Measurements from ENCODE around the gene LINGO1.

The LINGO1 gene

DNA sequence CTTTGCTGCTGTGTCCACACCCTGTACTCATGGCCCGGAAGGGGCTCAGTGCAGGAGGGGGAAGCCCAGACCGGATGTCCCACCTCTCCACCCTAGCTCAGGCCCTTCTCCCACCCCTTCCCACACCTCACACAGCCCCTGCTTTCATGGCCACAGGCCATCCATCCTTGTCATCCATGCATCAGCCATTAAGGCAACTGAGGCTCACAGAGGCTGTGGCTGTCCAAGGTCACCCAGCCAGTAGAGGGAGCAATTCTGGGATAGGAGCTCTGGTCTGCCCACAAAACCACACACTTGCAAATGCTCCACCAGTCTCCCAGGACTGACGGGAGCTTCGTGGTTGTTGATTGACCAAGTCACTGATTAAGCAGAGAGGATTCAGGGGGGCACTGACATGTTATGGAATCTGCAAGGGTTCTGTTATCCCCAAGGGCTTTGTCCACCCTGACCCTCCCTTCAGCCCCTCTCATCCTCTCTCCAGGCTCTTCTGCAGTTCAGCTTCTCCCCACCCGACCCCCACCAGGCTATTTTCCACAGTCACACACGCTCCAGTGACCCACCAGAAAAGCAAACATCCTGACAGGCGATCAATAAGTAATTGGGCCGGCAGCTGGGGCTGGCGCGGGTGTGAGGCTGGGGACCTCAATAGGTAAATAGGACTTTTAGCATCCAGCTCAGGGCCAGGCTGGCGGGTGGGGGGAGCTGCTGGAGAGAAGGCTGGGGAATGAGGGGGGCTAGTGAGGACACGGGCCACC, 15.1 kb downstream of the LINGO1 start:
- no peak overlapping the region for H3K4me3 ChIP-seq (replicated peaks; ENCODE audit: low read depth, low read length)
- no peak for DNase-seq (ENCODE audit: extremely low read depth, insufficient read length)
- TF ChIP-seq, protein P1, sequence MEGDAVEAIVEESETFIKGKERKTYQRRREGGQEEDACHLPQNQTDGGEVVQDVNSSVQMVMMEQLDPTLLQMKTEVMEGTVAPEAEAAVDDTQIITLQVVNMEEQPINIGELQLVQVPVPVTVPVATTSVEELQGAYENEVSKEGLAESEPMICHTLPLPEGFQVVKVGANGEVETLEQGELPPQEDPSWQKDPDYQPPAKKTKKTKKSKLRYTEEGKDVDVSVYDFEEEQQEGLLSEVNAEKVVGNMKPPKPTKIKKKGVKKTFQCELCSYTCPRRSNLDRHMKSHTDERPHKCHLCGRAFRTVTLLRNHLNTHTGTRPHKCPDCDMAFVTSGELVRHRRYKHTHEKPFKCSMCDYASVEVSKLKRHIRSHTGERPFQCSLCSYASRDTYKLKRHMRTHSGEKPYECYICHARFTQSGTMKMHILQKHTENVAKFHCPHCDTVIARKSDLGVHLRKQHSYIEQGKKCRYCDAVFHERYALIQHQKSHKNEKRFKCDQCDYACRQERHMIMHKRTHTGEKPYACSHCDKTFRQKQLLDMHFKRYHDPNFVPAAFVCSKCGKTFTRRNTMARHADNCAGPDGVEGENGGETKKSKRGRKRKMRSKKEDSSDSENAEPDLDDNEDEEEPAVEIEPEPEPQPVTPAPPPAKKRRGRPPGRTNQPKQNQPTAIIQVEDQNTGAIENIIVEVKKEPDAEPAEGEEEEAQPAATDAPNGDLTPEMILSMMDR (IDR thresholded peaks at IDR 0.05; ENCODE audit: insufficient read depth, low read length, poor library complexity, severe bottlenecking): peak; percentile 55
- peaks cover 2% of the 10 kb centered on the region; the same call in 1 of the 2 replicates for H3K27me3 ChIP-seq (replicated peaks; ENCODE audit: control insufficient read depth, insufficient read depth, low read length)
- H3K36me3 ChIP-seq (ENCODE audit: control insufficient read depth, insufficient read depth, low read length): no peaks in the 10 kb centered on the region

DNA sequence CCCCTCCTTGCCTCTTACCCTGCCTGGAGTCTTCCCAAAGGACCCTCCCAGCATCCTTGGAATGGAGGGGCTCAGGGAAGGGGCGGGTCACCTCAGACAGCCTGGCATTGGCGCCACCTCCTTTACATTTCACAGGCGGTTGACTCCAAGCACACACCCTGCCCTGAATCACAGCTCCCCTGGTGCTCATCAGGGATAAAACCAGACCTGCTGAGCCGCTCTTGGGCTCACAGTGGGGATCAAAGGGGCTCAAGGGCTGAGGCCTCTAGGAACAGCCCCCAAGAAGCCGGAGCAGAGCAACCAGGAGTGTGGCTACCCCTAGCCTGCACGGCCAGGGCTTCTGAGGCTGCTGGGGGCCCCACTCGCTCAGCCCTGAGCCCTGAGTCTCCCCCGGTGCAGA, 16.6 kb downstream of the LINGO1 start:
- Histone ChIP-seq H3K27me3 (replicated peaks; ENCODE audit: control insufficient read depth, insufficient read depth, low read length) (peaks cover 2% of the 10 kb centered on the region; the same call in 1 of the 2 replicates), H3K4me3 (replicated peaks; ENCODE audit: low read depth, low read length) (no peak overlapping the region), H3K36me3 (ENCODE audit: control insufficient read depth, insufficient read depth, low read length) (no peaks in the 10 kb centered on the region)
- no peak for DNase-seq (ENCODE audit: extremely low read depth, insufficient read length)
- TF ChIP-seq, protein P1 (IDR thresholded peaks at IDR 0.05; ENCODE audit: insufficient read depth, low read length, poor library complexity, severe bottlenecking): no peak

DNA sequence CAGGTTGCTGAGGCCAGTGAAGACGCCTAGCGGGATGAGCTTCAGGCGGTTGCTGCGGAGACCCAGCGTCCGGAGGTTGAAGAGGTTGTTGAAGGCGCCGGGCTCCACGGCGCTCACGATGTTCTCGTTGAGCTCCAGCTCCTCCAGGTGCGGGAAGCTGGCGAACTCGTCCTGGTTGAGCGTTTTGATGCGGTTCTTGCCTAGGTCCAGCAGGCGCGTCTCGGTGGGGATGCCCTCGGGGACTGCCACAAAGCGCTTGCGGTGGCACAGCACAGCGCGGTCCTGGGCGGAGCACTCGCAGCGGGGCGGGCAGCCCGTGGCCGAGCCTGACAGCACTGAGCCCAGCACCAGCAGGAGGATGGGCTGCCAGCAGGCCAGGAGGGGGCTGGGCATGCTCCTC, 17.2 kb downstream of the LINGO1 start:
- TF ChIP-seq, protein P1 (IDR thresholded peaks at IDR 0.05; ENCODE audit: insufficient read depth, low read length, poor library complexity, severe bottlenecking): no peak
- H3K36me3 ChIP-seq (ENCODE audit: control insufficient read depth, insufficient read depth, low read length): no peaks in the 10 kb centered on the region
- no peak for DNase-seq (ENCODE audit: extremely low read depth, insufficient read length)
- H3K27me3 ChIP-seq (replicated peaks; ENCODE audit: control insufficient read depth, insufficient read depth, low read length): peaks cover 2% of the 10 kb centered on the region; the same call in 1 of the 2 replicates
- H3K4me3 ChIP-seq (replicated peaks; ENCODE audit: low read depth, low read length): no peak overlapping the region

DNA sequence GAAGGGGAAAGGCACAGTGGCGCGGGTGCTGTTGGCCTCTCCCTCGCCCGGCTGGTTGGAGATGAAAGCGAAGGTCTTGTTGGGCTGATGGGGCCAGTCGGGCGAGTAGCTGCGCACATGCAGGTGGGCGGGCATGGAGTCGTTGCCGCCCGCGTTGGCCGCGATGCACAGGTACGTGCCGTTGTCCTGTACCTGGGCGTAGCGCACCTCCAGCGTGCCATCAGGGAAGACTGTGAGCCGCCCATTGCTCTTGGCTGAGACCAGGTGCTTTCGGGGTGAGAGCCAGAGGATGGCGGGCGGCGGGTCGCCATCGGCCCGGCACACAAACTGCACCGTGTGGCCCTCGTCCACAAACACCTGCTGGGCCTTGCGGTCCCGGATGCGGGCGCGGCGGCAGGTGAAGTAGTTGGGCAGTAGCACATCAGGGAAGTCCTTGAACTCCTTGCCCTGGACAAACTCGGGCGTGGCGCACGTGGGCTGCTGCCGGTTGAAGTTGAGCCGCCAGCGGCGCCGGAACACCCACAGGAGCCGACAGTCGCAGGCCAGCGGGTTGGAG, 18.4 kb downstream of the LINGO1 start:
- TF ChIP-seq, protein P1 (IDR thresholded peaks at IDR 0.05; ENCODE audit: insufficient read depth, low read length, poor library complexity, severe bottlenecking): no peak
- H3K36me3 ChIP-seq (ENCODE audit: control insufficient read depth, insufficient read depth, low read length): no peaks in the 10 kb centered on the region
- no peak for DNase-seq (ENCODE audit: extremely low read depth, insufficient read length)

DNA sequence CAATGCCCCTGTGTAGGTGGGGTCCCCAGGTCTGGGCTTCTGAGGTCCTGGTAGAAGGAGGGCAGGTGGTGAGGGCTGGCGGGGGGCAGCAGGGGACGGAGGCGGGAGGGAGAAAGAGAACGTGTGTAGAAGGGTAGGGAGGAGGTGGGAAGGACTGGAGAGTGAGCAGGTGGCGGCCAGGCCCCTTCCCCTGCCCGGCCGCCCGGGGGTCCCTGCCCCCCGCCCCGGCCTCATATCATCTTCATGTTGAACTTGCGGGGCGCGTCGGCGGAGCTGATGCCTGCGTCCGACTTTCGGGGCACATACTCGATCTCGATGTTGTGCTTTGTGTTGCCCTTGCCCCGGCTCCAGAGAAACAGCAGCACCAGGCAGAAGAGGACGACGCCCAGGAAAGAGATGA, 18.9 kb downstream of the LINGO1 start:
- no peaks in the 10 kb centered on the region; the same call in 1 of the 2 replicates for H3K27me3 ChIP-seq (replicated peaks; ENCODE audit: control insufficient read depth, insufficient read depth, low read length)
- TF ChIP-seq, protein P1 (IDR thresholded peaks at IDR 0.05; ENCODE audit: insufficient read depth, low read length, poor library complexity, severe bottlenecking): no peak
- no peak overlapping the region for H3K4me3 ChIP-seq (replicated peaks; ENCODE audit: low read depth, low read length)
- H3K36me3 ChIP-seq (ENCODE audit: control insufficient read depth, insufficient read depth, low read length): no peaks in the 10 kb centered on the region
- no peak for DNase-seq (ENCODE audit: extremely low read depth, insufficient read length)

More for the DNA sequence above, 18.4 kb downstream of the LINGO1 start:
- Histone ChIP-seq H3K27me3 (replicated peaks; ENCODE audit: control insufficient read depth, insufficient read depth, low read length) (no peaks in the 10 kb centered on the region; the same call in 1 of the 2 replicates), H3K4me3 (replicated peaks; ENCODE audit: low read depth, low read length) (no peak overlapping the region)

Measured in GM06990 (cell line).